Measurements from ENCODE around the gene PRKCZ.

The PRKCZ gene

DNA sequence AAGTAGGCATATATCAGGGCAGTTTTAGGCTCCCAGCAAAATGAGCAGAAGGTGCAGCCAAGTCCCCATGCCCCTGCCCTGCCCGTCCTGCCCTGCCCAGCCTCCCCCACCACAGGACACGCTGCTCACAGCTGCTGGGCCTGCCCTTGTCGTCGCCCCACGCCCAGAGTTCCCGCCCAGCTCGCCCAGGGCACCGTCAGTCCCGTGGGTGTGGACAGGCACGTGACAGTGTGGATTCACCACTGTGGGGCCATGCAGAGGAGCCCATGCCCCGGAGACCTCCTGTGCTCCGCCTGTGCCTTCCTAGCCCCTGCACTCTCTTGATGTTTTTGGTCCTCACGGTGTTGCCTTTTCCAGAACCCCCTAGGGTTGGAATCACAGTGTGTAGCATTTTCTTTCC, 137.4 kb downstream of the PRKCZ start:
- TF ChIP-seq, protein P1, sequence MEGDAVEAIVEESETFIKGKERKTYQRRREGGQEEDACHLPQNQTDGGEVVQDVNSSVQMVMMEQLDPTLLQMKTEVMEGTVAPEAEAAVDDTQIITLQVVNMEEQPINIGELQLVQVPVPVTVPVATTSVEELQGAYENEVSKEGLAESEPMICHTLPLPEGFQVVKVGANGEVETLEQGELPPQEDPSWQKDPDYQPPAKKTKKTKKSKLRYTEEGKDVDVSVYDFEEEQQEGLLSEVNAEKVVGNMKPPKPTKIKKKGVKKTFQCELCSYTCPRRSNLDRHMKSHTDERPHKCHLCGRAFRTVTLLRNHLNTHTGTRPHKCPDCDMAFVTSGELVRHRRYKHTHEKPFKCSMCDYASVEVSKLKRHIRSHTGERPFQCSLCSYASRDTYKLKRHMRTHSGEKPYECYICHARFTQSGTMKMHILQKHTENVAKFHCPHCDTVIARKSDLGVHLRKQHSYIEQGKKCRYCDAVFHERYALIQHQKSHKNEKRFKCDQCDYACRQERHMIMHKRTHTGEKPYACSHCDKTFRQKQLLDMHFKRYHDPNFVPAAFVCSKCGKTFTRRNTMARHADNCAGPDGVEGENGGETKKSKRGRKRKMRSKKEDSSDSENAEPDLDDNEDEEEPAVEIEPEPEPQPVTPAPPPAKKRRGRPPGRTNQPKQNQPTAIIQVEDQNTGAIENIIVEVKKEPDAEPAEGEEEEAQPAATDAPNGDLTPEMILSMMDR (conservative IDR thresholded peaks at IDR 0.05; ENCODE audit: low read depth, low read length): no peak
- DNase-seq (ENCODE audit: low read depth): no peak
- no peak overlapping the region for H3K4me3 ChIP-seq (ENCODE audit: low read depth, low read length)

DNA sequence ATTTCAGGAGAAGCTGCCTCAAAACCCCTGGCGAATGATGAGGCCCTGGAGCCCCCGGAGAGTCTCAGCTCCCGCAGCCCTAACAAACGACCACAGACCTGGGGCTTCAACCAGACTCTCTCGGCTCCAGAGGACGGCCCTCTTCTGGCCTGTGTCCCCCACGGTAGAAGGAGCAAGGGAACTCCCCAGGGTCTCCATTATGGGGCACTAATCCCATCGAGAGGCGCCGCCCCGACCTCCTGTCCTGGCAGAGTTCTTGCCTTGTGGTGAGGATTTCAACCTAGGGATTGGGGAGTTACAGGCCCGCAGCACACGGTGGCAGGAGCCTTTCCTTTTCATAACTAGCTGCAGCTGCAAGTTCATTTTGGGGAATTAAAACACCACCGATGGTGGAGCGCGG, 138.1 kb downstream of the PRKCZ start:
- TF ChIP-seq, protein P1 (conservative IDR thresholded peaks at IDR 0.05; ENCODE audit: low read depth, low read length): no peak
- no peak for DNase-seq (ENCODE audit: low read depth)

DNA sequence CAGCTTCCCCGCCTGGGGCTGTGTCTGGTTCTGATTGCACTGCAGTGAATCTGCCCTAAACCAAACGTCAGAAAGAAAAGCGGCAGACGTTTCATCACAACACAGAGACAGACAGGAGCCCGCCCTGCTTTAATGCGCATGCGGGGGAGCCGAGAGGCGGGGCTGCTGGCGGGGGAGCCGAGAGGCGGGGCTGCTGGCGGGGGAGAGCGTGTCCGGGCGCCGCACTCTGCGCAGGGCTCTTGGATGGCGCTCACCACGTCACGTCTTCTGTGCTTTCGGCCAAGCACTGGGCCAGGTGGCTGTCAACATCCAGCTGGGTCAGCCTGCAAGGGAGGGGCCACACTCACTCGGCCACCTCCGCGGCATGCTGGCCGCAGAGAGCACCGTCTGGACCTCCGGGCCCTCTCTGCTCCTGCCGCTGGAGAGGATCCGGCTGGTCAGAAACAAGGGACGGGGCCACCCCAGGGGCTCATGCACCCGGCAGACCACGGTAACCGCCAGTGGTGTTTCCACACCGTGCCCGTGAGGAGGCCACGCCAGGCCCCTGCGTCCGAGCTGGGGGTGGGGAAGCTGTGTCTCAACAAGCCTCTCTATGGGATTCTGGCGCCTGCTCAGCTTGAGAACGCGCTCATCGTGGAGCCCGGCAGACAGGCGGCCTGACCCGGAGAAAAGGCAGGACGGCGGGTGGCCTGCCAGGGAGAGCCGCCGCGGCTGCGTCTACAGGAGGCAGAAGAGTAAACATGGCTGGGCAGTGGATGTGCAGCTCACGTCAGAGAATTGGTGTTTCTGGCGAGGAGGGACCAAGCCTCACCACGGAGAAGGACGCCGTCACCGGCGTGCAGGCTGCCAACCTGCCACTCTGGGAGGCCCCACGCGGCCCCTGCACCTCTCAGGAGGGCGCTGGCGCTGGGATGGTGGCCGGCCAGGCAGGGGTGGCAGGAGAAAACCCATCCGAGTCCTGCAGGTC, 139.5 kb downstream of the PRKCZ start:
- H3K4me3 ChIP-seq (ENCODE audit: low read depth, low read length): peak overlapping the region; percentile 66
- TF ChIP-seq, protein P1 (conservative IDR thresholded peaks at IDR 0.05; ENCODE audit: low read depth, low read length): no peak
- peak; percentile 98 for DNase-seq (ENCODE audit: low read depth)

More for the DNA sequence above, 138.1 kb downstream of the PRKCZ start:
- H3K4me3 ChIP-seq (ENCODE audit: low read depth, low read length): no peak overlapping the region

DNA sequence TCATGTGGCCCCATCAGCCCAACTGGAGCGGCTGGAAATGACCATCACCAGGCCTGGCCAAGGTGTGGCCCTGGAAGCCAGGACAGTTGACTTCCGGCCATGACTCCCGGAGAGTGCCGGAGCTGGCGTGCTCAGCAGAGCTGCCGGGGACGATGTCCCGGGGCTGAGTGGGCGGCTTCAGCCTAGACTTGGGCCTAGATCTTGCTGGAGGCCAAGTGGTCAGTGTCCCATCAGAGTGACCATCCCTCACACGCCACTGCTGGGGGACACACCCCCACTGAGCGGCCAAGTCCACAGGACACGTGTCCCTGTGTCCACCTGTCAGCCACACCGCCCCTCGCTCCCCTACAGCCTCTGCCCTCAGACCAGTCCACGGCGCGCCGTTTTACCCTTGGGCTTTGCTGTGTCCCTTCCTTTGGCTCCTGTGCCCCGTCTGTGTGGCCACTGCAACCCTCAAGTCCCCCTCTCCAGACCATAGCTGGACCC, 140.3 kb downstream of the PRKCZ start:
- TF ChIP-seq, protein P1 (conservative IDR thresholded peaks at IDR 0.05; ENCODE audit: low read depth, low read length): no peak

DNA sequence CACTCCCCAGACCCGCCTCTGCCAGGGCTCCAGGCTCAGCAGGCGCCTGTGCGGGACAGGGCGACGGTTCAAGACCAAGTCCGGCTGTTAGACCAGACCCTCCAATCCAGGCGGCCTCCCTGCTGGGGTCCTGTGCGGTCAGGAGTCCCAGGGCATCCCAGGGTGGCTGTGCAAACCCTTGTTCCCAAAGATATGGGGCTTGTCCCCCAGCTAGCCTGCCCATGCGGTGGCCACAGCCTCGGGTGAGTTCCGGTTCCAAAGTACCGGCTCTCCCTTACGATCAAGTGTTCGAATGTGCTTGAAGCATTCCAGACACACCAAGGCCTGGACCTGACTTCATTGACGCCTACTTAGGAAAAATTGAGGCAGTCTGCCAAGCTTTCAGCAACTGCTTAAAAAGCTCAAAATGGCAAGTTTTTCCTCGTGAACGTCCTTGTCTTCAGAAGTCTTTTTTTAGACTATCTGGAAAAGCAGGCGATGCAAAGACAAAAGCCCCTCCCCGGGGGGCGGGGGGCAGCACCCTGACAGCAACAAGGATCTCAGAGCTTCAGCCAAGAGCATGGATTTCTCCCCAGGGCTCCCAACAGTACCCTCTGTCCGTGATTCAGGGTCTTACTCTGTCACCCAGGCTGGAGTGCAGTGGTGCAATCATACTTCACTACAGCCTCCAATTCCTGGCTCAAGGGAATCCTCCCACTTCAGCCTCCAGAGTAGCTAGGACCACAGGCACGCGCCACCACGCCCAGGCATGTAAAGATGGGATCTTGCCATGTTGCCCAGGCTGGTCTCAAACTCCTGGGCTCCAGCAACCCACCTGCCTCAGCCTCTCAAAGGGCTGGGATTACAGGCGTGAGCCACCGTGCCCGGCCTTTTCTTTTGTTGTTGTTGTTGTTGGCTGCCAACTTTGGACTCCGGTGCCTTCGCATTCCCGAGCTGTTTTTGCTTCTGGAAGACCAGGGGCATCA, 142.1 kb downstream of the PRKCZ start:
- H3K4me3 ChIP-seq (ENCODE audit: low read depth, low read length): no peak overlapping the region
- TF ChIP-seq, protein P1 (conservative IDR thresholded peaks at IDR 0.05; ENCODE audit: low read depth, low read length): no peak
- peak; percentile 81 for DNase-seq (ENCODE audit: low read depth)

More for the DNA sequence above, 140.3 kb downstream of the PRKCZ start:
- peak overlapping the region; percentile 66 for H3K4me3 ChIP-seq (ENCODE audit: low read depth, low read length)
- no peak for DNase-seq (ENCODE audit: low read depth)

DNA sequence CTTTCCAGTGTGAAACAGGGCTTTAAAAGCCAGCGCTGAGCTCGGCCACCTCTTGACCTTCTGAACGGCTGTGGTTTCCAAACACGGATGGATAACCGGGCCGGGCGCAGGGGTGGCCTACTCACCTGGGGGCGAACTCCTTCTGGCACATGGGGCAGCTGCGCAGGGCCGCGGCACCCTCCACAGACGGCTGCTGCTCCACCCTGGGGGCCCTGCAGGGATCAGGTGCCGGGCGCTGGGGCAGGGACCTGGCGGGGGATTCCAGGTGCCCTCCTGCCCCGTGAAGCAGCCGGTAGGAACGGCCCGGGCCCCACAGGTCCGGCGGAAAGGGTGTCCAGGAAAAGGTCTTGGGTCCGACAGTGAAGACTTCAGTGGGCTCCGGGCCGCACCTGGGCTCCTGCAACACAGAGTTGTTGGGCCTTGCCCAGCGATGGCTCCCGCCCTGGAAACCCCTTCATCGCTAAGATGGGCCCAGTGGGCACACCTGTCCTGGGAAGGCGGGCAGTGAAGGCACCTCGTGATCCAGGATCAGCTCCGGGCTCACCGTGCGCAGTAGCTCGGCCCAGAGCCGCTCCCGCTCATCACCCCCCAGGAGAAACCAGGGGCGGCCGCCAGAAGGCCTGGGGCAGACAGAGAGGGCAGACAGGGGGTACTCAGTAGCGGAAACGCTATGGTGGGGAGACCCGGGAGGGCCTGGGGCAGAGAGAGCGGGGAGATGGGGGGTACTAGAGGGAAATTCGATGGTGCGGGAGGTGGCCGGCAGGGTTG, 143.5 kb downstream of the PRKCZ start:
- DNase-seq (ENCODE audit: low read depth): no peak
- peak overlapping the region; percentile 58 for H3K4me3 ChIP-seq (ENCODE audit: low read depth, low read length)
- TF ChIP-seq, protein P1 (conservative IDR thresholded peaks at IDR 0.05; ENCODE audit: low read depth, low read length): no peak

All from choroid plexus epithelial cell (primary cell).